HepG2 (cell line): ENCODE results near the gene PPP4C. TPM values are rescaled to one million over a fixed set of nuclear protein-coding genes. Genes with fewer than 3 reads are reported as not detected.

Experiments
- ATAD3A ChIP-seq: sonication (generic); formaldehyde crosslinking; IDR thresholded peaks from 2 replicates; pipeline ENCODE4 v1.4.0; 2020; ENCODE audit warnings: missing genetic modification reagents
- JARID2 ChIP-seq: sonication (generic); formaldehyde crosslinking; IDR thresholded peaks from 2 replicates; pipeline ENCODE4 v1.8.1; 2023; ENCODE audit warnings: missing genetic modification reagents, inconsistent platforms; ENCODE audit not compliant: insufficient replicate concordance
- NFRKB ChIP-seq: fragments of 450-650 bp; IDR thresholded peaks from 2 replicates; pipeline ENCODE4 v1.6.1; 2017
- SKI ChIP-seq: fragments of 450-650 bp; IDR thresholded peaks from one replicate; pipeline ENCODE4 v1.6.1; 2018; ENCODE audit warnings: mild to moderate bottlenecking; ENCODE audit not compliant: partially characterized antibody
- TOE1 ChIP-seq: sonication (generic); formaldehyde crosslinking; IDR thresholded peaks from 2 replicates; pipeline ENCODE4 v1.4.0; 2020; ENCODE audit warnings: mild to moderate bottlenecking, missing genetic modification reagents
- ZNF143 ChIP-seq: sonication (generic); formaldehyde crosslinking; IDR thresholded peaks from 2 replicates; pipeline ENCODE4 v1.4.0; 2020; ENCODE audit warnings: missing genetic modification reagents
- ZNF234 ChIP-seq: sonication (generic); formaldehyde crosslinking; conservative IDR thresholded peaks from 2 replicates; pipeline ENCODE4 v1.5.1; 2020; ENCODE audit warnings: mild to moderate bottlenecking, missing genetic modification reagents
- ZNF274 ChIP-seq: sonication (generic); formaldehyde crosslinking; IDR thresholded peaks from 2 replicates; pipeline ENCODE4 v1.5.1; 2020; ENCODE audit warnings: mild to moderate bottlenecking, missing genetic modification reagents
- ZNF772 ChIP-seq: sonication (generic); formaldehyde crosslinking; IDR thresholded peaks from 2 replicates; pipeline ENCODE4 v1.5.0; 2020; ENCODE audit warnings: mild to moderate bottlenecking, missing genetic modification reagents
- ZNF781 ChIP-seq: sonication (generic); formaldehyde crosslinking; IDR thresholded peaks from 2 replicates; pipeline ENCODE4 v1.5.1; 2020; ENCODE audit warnings: borderline replicate concordance, mild to moderate bottlenecking, missing genetic modification reagents; ENCODE audit errors: not compliant biosample characterization
- polyA plus RNA-seq, 8 experiments: library from polyadenylated mRNA; depleted of rRNA in 3 of 8; stranded (reverse) in 7 of 8; unstranded in 1 of 8; fragments of >200 nt; fragmentation: Illumina TruSeq in 4 of 8; extraction: Trizol in 4 of 8; gene quantifications; 2 replicates each; pipeline versions ENCODE4 v1.2.1 to v1.2.3, GENCODE V29; 2011 to 2016; ENCODE audit warnings: low read depth in 4 of 8, missing spikeins in 1 of 8, mixed read lengths in 1 of 8; ENCODE audit not compliant: insufficient read depth in 1 of 8
- total RNA-seq, 5 experiments: library from RNA; depleted of rRNA; stranded (reverse); fragments of >200 nt; fragmentation: Illumina TruSeq; extraction: Trizol; gene quantifications; 2 replicates each; pipeline ENCODE4 v1.2.3, GENCODE V29; 2016; ENCODE audit warnings: low read depth in 1 of 5
- TF ChIP-seq, protein P1 (sequence below), 2 experiments: sonication (generic) in 1 of 2; formaldehyde crosslinking in 1 of 2; IDR thresholded peaks; 2 replicates each; pipeline versions ENCODE4 v1.6.1 to v1.9.0; 2014 to 2022; ENCODE audit warnings: antibody characterized with exemption in 1 of 2, borderline replicate concordance in 1 of 2, inconsistent platforms in 1 of 2, low read depth in 1 of 2, missing genetic modification reagents in 1 of 2
- TF ChIP-seq, protein P2 (sequence below): IDR thresholded peaks from 2 replicates; pipeline ENCODE4 v1.6.1; 2016; ENCODE audit warnings: low read depth, missing genetic modification reagents, missing compliant biosample characterization
- TF ChIP-seq, protein P3 (sequence below): sonication (generic); formaldehyde crosslinking; IDR thresholded peaks from 2 replicates; pipeline ENCODE4; 2020; ENCODE audit warnings: missing genetic modification reagents, mild to moderate bottlenecking, borderline replicate concordance

Gene PPP4C
- total and polyA plus RNA-seq, 2 of the 13 experiments (the other 11 are each of a cell fraction or from before 2014, with no cell fraction given) = 176 to 220 TPM

DNA sequence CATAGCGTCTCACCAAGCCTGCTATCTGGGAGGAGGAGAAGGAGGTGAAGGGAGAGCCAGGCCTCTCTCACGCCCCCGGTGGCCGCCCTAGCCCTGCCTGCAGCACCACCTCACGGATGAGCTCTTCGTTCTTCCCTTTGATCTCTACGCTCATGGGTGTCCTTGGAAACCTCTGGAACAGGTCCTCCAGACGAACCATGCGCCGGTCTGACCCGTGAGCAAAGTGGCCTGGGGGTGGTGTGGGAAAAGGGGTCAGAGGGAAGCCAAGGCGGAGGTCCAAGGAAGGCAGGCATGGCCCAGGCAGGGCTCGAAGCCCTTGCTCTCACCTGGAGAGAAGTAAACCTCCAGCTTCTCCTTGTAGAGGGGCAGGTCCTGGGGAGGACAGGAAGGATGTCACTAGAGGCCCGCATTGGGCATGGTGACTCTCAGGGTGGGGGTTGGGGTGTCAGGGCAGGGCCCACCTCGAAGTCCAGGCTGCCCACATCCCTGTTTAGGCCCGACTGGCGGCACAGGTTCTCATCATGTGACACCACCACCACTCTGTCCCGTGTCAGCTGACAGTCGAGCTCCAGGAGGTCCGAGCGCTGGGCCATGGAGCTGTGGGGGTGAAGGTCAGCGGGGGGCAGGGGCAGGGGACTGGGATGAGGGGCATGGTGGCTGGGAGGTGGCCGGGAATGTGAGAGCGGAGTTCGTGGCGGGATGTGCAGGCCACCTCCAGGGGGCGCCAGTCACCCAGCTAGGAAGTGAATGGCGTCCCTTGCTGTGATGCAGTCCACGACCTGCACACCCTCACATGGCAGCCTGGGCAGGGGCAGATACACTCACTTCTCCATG is 36.6 kb downstream of the PPP4C start (continued):
- TF ChIP-seq, protein P1, sequence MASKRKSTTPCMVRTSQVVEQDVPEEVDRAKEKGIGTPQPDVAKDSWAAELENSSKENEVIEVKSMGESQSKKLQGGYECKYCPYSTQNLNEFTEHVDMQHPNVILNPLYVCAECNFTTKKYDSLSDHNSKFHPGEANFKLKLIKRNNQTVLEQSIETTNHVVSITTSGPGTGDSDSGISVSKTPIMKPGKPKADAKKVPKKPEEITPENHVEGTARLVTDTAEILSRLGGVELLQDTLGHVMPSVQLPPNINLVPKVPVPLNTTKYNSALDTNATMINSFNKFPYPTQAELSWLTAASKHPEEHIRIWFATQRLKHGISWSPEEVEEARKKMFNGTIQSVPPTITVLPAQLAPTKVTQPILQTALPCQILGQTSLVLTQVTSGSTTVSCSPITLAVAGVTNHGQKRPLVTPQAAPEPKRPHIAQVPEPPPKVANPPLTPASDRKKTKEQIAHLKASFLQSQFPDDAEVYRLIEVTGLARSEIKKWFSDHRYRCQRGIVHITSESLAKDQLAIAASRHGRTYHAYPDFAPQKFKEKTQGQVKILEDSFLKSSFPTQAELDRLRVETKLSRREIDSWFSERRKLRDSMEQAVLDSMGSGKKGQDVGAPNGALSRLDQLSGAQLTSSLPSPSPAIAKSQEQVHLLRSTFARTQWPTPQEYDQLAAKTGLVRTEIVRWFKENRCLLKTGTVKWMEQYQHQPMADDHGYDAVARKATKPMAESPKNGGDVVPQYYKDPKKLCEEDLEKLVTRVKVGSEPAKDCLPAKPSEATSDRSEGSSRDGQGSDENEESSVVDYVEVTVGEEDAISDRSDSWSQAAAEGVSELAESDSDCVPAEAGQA (IDR thresholded peaks at IDR 0.05; ENCODE audit: low read depth) = no peak; the same call in none of the 2 replicates
- TF ChIP-seq, protein P1 (CRISPR knock-in tag; IDR thresholded peaks at IDR 0.05; ENCODE audit: borderline replicate concordance) = no peak
- TF ChIP-seq ZNF234 = no peak
- TF ChIP-seq, protein P2, sequence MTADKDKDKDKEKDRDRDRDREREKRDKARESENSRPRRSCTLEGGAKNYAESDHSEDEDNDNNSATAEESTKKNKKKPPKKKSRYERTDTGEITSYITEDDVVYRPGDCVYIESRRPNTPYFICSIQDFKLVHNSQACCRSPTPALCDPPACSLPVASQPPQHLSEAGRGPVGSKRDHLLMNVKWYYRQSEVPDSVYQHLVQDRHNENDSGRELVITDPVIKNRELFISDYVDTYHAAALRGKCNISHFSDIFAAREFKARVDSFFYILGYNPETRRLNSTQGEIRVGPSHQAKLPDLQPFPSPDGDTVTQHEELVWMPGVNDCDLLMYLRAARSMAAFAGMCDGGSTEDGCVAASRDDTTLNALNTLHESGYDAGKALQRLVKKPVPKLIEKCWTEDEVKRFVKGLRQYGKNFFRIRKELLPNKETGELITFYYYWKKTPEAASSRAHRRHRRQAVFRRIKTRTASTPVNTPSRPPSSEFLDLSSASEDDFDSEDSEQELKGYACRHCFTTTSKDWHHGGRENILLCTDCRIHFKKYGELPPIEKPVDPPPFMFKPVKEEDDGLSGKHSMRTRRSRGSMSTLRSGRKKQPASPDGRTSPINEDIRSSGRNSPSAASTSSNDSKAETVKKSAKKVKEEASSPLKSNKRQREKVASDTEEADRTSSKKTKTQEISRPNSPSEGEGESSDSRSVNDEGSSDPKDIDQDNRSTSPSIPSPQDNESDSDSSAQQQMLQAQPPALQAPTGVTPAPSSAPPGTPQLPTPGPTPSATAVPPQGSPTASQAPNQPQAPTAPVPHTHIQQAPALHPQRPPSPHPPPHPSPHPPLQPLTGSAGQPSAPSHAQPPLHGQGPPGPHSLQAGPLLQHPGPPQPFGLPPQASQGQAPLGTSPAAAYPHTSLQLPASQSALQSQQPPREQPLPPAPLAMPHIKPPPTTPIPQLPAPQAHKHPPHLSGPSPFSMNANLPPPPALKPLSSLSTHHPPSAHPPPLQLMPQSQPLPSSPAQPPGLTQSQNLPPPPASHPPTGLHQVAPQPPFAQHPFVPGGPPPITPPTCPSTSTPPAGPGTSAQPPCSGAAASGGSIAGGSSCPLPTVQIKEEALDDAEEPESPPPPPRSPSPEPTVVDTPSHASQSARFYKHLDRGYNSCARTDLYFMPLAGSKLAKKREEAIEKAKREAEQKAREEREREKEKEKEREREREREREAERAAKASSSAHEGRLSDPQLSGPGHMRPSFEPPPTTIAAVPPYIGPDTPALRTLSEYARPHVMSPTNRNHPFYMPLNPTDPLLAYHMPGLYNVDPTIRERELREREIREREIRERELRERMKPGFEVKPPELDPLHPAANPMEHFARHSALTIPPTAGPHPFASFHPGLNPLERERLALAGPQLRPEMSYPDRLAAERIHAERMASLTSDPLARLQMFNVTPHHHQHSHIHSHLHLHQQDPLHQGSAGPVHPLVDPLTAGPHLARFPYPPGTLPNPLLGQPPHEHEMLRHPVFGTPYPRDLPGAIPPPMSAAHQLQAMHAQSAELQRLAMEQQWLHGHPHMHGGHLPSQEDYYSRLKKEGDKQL = 0 out of 2 replicates have a peak, but pooled peaks have one; percentile 19
- TF ChIP-seq ZNF274 = peak; percentile 88
- TF ChIP-seq ZNF143 (CRISPR knock-in tag) = peak; percentile 13; the same call in 1 of the 2 replicates
- TF ChIP-seq ATAD3A (CRISPR knock-in tag) = no peak
- TF ChIP-seq ZNF781 (CRISPR knock-in tag) = peak; percentile 94
- no peak; the same call in 1 of the 2 replicates for TF ChIP-seq ZNF772
- TF ChIP-seq NFRKB = no peak
- no peak for TF ChIP-seq TOE1 (CRISPR knock-in tag)
- TF ChIP-seq, protein P3, sequence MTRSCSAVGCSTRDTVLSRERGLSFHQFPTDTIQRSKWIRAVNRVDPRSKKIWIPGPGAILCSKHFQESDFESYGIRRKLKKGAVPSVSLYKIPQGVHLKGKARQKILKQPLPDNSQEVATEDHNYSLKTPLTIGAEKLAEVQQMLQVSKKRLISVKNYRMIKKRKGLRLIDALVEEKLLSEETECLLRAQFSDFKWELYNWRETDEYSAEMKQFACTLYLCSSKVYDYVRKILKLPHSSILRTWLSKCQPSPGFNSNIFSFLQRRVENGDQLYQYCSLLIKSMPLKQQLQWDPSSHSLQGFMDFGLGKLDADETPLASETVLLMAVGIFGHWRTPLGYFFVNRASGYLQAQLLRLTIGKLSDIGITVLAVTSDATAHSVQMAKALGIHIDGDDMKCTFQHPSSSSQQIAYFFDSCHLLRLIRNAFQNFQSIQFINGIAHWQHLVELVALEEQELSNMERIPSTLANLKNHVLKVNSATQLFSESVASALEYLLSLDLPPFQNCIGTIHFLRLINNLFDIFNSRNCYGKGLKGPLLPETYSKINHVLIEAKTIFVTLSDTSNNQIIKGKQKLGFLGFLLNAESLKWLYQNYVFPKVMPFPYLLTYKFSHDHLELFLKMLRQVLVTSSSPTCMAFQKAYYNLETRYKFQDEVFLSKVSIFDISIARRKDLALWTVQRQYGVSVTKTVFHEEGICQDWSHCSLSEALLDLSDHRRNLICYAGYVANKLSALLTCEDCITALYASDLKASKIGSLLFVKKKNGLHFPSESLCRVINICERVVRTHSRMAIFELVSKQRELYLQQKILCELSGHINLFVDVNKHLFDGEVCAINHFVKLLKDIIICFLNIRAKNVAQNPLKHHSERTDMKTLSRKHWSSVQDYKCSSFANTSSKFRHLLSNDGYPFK (CRISPR knock-in tag) = peak; percentile 77; the same call in 1 of the 2 replicates
- no peak for TF ChIP-seq JARID2 (CRISPR knock-in tag)
- peak; percentile 17 for TF ChIP-seq SKI
